Fibroblast of skin of back (primary cell): ENCODE results near the gene GARIN5A.

Experiments
- DNase-seq: peaks from one replicate; pipeline ENCODE4 v3.0.0-alpha.2; 2013

GARIN5A gene

DNA sequence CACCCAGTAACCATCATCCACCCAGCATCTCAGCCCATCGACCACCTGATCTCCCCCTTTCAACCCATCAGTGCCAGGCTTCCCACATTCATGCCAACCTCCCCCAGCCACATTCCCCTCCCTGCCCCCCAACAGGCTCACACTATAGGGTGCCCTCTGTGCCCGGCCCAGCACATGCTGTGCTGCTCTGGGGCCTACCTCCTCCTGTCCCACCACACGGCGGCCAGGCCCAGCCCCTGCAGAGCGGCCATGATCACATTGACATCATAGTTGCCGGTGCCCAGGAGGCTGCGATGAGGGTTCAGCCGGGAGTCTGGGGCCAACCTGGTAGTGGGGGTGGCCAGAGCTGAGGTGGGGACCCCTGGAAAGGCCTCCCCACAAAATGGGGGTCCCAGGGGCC is 30.7 kb upstream of the GARIN5A start:
- DNase-seq: no peak

DNA sequence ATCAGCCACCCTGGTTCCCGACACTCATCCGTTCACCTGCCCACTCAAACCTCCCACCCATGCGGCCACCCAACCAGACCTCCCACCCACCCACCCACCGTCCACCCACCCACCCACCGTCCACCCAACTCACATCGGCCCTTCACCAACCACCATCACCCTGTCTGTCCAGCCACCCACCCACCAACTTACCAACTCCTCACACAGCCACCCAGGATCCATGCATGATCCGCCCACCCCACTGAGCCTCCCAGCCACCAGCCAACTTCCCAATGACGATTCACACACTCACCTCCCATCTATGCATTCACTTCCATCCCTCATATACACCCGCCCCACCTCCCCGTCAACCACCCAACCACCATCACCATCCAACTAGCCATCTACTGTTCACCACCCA is 30.1 kb upstream of the GARIN5A start:
- no peak for DNase-seq

DNA sequence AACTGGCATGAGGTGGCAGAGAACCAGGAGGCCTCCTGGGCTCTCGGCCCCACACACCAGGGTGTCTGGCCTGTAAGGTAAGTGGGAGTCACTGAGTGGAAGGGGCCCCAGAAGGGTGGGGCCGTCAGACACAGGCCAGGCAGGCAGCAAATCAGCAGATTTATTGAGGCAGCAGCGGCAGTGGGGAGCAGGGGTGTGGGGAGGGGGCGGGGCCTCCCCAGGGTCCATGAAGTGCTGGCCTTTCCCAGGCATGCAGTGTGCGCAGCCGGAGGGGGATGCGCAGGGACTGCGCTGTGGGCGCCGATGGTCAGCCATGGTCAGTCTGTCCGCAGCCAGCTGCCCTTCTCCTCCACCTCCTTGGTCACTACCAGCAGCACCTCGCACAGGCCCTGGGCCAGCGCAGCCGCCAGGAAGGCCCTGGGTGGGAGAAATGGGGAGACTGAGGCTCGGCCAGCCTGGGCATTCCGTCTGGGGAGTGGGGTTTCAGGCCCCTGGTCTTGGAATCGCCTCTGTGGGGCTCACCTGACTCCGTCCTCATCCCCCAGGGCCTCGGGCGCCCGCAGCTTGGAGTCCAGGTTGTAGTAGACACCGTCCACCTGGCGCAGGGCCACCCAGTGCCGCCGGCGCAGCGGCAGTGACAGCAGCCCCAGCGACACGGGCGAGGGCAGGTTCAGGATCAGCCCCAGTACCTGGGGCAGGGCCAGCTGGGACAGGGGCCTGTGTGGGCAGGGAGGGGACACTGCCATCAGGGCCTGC is 29.4 kb upstream of the GARIN5A start:
- no peak for DNase-seq

DNA sequence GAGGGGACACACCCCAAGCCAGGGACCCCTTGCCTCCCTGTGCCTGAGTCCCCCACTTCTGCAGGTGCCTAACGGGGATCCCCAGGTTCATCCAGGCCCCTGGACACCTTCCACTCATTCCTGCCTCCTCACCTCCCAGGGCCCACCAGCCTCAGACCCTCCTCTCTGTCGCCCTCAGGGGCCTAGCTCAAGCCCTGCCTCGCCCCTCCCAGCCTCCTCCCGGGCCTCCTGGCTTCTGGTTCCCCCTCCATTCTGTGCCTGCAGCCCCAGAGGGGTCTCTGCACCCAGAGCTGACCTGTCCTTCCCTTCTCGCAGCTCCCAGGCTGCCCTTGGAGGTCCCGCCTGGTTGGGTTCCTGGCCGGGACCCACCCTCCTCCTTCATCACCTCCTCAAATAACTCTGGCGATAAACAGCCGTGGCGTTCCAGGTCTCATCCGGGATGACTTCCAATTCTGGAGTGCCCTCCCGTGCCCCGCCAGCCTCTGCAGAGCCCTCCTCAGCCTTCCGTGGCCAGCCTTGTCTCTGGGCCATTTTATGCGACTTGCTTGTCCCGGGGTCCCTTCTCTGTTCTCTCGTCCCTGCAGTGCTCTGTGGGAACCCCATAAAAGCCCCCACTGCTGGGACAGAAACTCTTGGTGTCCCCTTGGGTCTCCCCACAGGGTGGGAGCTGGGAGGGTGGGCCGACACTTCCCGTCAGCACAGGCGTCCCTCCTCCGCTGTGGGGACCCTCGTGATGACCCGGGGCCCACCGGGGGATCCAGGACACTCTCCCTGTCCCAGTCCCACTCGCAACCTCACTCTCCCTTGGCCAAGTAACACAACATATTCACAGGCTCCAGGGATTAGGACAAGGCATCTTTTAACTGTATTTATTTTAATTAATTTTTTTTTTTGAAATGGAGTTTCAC is 25.2 kb upstream of the GARIN5A start:
- DNase-seq: no peak

DNA sequence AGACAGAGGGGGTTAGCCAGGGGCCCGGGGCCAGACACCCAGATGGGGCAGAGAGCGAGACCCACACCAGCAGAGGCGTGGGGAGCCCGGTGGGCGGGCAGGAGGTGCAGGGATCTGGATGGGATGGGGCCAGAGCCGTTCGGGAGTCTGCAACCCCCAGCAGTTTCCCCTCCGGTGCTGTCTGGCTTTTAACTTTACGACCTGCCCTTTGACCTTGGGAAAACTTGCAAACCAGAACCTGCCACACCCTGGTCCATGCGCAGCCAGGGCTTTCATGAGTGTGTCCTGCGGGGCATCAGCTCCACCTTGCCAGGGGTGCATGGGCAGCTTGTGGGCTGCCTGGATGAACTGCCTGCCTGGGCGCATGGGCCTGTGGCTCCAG is 24.5 kb upstream of the GARIN5A start:
- no peak for DNase-seq

DNA sequence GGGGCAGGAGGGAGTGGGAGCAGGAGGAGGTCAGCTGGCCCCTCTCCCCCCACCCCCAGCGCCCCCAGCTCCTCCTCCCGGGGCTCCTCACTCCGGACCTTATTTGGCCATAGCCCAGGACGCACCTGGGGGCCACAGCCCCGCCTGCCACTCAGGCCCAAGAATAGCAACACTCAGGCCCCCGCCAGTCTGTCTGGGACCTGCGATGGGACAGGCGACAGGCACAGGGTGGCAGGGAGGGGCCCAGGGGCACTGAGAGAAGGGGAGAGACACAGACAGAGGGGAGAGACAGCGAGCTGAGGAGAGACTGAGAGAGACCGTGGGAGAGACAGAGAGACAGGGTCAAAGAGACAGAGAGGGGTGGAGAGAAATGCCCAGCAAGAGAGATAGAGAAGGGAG is 24.1 kb upstream of the GARIN5A start:
- DNase-seq: no peak

DNA sequence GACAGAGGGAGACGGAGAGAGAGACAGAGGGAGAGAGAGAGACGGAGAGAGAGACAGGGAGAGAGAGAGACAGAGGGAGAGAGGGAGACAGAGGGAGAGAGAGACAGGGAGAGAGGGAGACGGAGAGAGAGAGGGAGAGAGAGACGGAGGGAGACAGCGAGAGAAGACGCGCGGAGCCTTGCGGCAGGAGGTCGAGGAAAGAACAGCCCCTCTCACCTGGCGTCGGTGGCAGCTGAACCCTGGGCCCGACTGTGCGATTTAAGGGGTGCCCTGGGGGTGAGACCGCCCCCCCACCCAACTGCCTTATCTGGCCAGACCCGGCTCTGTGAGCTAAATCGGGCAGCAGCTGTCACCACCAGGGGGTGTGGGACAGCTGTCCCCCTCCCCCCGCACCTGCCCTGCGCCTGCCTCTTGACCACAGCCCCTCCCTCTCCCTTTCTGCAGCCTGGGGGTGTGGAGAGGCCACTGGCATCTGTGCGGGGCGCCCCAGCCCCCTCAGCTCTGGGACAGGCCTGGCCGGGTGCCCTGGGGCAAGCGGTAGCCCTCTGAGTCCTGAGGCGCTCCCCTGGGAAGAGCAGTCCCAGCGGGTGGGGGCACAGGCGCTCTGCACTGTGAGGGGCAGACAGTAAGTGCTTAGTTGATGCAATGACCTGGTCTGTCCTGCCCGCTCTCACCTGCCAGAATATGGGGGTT is 23.6 kb upstream of the GARIN5A start:
- DNase-seq: no peak

DNA sequence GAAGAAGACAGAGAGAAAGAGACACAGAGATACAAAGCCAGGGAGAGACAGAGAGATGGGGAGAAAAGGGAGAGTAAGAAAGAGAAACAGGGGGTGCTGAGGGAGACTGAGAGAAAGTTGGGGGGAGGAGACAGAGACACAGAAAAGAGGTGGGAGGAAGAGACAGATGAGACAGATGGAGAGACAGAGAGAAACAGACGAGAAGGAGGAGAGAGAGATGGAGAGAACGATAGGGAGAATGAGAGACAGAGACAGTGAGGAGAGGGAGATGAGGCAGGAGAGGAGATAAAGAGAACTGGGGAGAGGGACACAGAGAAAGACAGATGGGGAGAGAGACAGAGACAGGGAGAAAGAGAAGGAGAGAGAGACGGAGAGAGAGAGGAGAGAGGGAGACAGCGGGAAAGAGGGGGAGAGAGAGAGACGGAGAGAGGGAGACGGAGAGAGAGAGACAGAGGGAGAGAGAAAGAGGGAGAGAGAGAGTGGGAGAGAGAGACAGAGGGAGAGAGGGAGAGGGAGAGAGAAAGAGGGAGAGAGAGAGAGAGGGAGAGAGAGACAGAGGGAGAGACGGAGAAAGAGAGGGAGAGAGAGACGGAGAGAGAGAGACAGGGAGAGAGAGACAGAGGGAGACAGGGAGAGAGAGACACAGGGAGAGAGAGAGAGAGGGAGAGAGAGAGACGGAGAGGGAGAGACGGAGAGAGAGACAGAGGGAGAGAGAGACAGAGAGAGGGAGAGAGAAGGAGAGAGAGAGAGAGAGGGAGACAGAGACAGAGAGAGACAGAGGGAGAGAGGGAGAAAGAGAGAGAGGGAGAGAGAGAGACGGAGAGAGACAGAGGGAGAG is 21.8 kb upstream of the GARIN5A start:
- no peak for DNase-seq

DNA sequence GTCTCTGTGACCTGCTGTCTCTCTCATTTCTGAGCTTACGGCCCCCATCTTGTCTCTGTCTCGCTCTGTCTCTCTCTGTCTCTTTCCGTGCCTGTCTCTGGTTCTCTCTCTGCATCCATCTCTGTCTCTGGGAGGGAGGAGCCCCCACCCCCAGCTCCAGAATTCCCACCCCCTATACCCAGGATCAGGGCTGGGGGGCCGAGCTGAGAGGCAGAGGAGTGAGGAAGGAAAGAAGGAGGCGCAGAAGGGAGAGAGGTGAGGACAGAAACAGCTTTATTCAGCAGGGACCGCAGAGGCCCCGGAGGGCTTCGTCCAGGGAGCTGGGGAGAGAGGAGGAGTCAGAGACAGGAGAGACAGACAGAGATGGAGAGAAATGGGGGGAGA is 20.4 kb upstream of the GARIN5A start:
- DNase-seq: no peak

DNA sequence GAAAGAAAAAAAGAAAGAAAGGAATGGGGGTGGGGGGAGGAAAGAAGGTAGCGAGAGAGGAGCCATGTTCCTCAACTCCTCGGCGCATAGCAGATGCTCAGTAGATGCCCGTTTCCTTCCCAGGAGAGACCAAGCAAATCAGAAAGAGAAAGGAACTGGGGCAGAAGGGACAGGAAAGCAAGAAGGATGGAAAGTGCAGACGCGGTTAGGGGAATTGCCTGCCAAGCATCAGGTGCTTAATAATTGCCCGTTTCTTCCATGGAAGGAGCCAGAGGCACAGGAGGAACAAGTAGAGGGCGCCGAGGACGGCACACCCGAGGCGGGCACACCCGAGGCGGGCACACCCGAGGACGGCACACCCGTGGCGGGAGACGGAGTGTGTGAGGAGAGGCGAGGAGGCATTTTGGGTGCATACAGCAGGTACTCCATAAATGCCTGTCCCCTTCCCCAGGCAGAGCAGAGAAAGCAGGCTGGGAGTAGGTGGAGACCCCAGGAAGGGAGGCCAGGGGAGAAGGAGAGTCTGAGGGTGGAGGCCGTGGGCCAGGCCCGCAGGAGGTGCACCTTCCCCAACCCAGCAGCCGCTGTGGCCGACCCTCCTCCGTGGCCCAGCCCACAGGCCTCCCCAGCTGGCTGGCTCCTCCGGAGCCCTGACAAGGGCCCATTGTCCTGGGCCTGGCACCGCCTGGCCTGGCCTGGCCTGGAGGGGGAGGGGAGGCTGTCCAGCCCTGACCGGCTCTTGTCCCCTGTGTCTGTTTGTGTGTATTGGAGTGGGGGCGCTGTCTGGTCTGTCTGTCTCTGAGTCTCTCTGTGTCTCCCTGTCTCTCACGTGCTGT is 19.8 kb upstream of the GARIN5A start:
- DNase-seq: no peak

DNA sequence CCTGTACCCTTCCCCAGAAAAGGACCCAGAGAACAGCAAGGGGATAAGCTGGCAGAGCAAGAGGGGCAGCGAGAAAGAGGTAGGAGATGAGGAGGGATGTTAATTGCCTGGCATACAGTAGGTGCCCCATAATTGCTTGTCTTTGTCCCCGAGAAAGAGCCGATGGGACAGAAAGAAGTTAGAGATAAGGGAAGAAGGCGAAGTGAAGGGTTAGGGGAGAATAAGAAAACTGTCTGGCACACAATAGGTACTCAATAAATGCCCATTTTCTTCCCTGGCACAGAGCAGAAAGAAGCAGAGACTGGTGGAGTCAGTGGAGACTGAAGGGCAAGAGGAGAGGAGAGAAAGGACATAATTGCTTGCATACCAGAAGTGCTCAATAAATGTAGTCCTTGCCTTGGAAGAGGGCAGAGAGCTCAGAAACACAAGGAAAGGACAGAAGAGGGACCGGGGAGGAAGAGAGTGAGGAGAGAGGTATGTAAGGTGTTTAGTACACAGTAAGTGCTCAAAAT is 18.4 kb upstream of the GARIN5A start:
- DNase-seq: no peak

DNA sequence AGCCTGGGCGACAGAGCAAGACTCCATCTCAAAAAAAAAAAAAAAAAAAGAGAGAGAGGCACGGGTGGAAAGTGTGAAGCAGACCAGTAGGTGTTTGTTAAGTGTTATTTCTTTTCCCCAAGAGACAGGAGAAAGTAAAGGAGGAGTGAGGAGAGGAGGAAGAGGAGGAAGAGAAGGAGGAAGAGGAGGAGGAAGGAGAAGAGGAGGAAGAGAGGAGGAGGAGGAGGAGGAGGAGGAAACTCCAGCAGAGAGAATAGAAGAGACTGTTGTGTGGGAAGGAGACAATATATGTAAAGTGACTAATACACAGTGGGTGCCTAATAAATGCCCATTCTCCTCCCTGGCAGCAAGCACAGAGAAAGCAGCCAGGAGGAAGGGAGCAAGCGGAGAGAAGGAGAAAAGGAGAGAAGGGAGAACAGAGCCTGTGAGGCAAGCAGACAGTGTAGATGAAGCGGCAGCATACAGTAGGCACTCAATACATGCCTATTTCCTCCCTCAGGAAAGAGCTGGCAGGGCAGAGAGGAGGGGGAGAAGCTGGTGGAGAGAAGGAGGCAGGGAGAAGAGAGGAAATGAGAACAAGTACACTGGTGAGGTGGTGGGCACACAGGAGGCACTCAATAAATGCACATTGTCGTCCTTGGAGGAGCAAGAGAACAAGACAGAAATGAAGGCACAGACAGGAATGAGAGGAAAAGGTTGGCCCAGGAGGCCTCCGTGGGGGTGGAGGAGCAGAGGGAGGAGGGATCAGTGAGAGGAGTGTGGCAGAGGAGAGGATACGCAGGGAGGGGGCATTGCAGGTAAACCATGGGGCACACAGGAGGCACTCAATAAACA is 17.8 kb upstream of the GARIN5A start:
- no peak for DNase-seq

DNA sequence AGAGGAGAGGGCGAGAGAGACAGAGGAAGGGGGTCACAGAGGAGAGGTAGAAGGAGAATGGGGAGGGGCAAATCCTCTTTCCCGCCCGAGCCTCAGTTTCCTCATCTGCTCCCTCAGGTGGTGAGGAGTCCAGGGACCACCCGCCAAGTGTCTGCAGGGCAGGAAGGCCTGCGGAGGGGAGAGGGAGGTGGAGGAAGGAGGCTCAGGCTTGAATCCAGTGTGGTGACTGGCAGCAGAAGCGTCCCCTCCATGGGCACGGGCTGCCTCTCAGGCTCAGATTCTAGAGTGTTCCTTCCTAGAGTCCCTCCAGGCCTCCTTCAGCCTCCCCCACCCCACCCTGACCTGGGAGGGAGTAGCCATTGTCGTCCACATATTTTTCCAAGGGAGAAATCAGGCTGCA is 16.5 kb upstream of the GARIN5A start:
- DNase-seq: no peak

DNA sequence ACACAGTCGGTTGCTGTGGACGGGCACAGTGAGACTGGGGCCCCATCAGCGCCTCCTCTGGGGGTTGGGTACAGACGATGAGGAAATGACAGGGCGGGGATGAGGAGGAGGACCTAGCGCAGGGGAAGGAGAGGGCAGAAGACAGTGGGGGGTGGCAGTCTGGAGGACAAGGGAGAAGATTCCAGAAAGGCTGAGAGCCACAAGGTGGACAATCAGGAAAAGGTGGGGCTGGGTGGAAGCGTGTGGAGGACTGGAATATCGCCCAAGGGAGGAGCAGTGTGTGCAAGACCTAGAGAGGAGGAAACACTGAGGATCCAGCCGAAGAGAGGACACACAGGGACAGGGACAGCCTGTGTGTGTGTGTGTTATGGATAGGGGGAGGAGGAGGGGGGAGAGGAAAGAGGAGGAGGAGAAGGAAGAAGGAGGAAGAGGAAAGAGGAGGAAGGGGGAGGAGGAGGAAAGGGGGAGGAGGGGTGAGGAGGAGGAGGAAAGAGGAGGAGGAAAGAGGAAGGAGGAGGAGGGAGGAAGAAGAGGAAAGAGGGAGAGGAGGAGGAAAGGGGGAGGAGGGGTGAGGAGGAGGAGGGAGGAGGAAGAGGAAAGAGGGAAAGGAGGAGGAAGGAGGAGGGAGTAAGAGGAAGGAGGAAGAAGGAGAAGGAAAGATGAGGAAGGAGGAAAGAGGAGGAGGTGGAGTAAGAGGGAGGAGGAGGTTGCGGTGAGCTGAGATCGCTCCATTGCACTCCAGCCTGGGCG is 15.8 kb upstream of the GARIN5A start:
- no peak for DNase-seq

DNA sequence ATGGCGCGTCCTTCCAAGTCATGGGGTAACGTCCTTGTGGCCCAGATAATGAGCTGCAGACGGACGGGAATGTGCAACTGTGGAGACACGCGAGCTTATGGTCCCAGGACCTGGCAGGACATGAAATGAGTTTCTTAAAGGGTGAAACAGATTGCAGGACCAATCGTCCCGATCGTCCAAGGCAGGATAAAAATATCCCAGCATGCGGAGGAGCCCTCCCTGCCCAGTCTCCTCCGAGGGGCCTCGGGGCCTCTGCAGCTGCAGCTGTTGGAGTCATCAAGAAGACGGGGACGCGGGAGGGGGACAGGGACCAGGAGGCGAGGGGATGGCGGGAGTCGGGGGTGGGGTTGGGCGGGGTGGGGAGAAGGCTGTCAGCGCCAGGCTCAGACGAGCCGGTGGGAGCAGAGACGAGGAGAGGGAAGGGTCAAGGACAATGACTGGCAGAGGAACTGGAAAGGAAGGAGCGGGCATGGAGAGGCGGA is 14.4 kb upstream of the GARIN5A start:
- DNase-seq: no peak

DNA sequence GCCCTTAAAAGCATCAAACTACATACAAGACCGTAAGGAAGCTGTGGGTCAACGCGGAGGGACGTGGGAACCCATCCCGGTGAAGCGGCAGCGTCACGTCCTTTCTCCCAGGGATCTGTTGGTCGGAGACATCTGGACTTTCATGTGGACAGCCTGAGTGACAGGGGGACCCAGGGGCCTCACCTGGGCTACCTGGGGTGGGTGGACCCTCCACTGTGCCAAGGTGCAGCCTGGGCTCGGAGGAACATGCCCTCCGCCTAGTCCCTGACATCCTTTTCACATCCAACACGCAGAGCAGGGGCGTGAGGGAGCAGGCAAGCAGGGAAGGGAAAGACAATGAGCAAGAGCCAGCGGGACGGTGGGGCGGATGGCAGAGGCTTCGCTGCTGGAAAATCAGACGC is 13.8 kb upstream of the GARIN5A start:
- no peak for DNase-seq

DNA sequence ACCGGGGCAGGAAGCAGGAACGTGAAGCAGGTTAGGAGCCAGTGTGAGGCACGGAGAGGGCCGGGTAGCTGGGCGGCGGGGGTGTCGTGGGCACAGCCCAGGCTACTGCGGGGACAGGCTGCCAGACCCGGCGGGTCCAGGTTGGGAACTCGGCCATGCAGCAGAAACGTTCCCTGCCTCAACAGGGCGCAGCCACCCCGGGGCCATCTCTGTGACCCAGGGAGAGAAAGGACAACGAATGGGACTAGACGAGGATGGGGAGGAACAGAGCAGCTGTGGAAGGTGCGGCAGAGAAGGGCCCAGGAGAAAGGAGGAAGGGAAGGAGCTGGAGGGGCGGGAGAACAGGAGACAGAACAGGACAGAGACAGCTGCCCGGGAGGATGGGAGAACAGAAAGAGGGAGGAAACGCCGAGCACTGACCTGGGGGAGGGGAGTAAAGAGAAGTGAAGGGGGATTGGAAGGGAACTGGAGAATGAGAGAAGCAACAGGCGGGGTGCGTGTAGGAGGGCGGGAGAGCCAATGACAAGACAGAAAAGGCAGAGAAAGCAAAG is 12.9 kb upstream of the GARIN5A start:
- no peak for DNase-seq

DNA sequence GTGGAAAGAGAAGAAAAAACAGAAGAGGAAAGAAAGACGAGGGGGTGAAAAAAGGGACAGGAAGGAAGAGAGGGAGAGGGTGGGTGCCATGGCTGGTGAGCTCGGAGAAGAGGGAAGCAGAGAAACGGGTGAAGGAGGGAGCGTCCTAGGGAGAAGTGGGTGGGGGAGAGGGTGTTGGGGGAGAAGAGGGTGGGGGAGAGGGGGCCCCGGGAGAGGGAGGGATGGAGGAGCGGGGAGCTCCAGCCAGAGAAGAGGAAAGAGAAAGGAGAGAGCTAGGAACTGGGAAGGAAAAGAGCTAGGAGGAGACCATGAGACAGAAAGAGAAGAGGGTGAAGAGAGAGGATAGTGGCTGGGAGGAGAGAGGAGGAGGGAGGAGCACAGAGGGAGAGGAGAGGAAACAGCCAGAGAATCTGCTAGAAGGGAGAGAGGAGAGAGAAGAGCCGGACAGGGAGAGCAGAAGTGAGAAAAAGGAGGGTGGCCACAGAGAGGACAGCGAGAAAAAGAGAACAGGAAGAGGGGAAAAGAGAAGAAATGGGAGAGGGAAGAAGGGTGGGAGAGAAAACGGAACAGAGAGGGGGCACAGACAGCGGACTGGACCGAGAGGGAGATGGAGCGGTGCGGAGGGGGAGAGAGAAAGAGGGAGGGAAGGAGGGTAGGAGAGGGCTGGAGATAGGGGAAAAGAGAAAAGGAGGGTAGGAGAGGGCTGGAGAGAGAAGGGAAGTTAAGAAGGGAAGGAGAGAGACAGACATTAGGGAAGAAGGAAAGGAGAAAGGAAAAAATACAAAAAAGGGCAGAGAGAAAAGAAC is 11.9 kb upstream of the GARIN5A start:
- DNase-seq: no peak
